ENCODE measurements around the gene NAP1L4. TPM values are rescaled to one million over a fixed set of nuclear protein-coding genes. Genes with fewer than 3 reads are reported as not detected.
"Not testable (repeated sequence)": the region's sequence is repeated elsewhere in the genome, so short reads cannot be mapped to it uniquely, and the experiment has no call there.

The NAP1L4 gene
- total RNA-seq, 2 experiments from 2014 or later, result 235 to 251 TPM

DNA sequence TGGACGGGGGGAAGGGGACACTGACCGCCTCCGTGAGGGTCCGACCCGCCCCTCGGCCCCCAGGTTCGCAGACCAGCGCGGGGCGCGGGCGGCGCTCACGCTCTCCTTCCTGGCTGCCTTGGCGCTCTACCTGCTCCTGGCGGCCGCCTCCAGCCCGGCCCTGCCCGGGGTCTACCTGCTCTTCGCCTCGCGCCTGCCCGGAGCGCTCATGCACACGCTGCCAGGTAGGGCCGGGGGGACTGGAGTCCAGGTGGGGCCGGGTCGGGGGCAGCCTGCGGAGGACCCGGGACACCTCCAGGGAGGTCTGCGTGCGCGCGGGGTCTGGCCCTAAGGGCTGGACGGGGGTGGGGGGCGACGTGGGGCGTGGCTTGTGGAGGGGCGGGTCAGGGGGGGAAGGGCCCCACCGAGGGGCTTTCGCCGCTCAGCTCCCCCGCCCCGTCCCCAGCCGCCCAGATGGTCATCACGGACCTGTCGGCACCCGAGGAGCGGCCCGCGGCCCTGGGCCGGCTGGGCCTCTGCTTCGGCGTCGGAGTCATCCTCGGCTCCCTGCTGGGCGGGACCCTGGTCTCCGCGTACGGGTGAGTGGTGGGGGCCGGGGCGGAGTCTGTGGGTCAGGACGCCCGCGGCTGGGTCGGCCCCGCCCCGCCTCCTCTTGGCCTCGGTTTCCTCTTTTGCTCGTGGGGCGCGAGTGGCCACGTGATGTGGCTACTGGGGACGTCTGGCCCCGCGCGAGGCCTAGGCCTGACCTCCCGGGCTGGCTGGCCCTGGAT lies 82.8 kb downstream of the NAP1L4 start:
- ChIA-PET POLR2A (interaction anchor here (0.5 kb wide), 1 partner anchor 12 kb away, joined by 6 read pairs; no protein-coding TSS in a partner anchor), CTCF (interaction anchor here (0.6 kb wide), 1 partner anchor 186 kb away, joined by 3 read pairs; no protein-coding TSS in a partner anchor)

DNA sequence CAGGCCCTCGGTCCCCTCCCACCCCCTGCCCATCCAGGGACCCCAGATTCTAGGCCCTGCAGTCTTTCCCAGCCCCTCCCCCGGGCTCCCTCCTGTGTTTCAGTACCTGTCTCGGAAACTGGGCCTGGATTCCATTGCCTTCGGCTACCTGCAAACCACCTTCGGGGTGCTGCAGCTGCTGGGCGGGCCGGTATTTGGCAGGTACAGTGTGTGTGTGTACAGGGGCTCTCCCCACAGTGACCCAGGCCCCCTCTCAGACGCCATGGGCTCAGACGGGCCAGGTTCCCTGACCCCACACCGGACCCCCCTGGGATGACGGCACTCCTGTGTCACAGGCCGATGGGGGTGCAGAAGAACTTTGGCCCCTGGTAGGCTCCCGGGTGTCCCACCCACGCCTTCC lies 84.0 kb downstream of the NAP1L4 start:
- ChIA-PET POLR2A (no interaction called here), CTCF (no interaction called here)

DNA sequence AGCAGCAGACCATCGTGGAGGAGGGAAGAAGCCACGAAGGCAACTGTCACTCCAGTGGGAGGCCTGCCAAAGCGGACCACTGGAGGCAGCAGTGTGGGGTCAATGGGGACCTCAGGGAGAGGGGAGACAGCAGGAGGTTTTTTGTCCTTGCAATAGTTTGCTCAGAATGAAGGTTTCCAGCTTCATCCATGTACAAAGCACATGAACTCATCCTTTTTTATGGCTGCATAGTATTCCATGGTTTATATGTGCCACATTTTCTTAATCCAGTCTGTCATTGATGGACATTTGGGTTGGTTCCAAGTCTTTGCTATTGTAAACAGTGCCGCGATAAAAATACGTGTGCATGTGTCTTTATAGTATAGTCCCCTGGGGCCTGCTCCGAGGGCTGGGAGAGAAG lies 86.8 kb downstream of the NAP1L4 start:
- CTCF ChIA-PET, result not testable (repeated sequence)

DNA sequence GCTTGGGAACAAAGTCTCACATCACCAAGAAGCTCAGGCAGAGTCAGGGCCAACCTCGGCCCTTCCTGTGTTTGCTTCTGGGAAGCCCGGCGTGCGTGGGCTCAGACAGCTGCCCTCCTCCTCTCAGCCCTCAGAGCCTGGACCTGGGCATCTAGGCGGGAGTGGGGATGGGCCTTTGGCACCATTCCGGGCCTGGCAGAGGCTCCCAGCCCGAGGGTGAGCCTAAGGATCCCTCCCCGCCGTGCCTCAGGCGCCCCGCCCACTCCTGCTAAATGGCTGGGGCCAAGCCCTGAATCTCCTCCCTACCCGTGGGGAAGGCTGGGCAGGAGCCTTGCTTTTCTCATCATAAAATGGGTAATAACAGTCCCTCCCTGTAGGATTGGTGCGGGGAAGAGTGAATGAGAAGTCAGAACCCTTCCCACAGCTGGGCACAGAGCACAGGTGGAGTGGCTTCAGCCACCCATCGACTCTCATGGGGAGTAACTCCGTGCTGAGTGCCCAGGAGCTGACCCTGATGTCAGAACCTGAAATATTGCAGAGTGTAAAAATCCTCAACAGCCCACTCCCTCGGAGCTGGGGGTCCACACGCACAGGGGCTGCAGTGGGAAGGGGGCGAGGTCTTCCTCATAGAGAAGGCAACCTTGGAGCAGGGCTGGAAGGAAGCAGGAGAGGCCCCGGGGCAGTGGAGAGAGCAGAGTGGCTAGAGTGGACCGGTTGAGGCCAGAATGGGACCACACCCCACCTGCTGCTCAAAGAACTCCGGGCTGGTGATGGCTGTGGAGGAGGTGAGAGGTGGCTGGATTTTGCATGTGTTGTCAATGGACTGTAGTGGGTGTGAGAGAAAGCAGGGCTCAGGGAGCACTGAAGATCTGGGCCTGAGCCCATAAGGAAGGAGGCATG lies 87.7 kb downstream of the NAP1L4 start:
- CTCF ChIA-PET, result interaction anchor here (0.5 to 3.2 kb wide), 5 partner anchors 12 to 71 kb away, joined by 3 to 10 read pairs (median 3); no protein-coding TSS in a partner anchor
- POLR2A ChIA-PET, result no interaction called here

More for the DNA sequence above, 86.8 kb downstream of the NAP1L4 start:
- POLR2A ChIA-PET, result not testable (repeated sequence)

DNA sequence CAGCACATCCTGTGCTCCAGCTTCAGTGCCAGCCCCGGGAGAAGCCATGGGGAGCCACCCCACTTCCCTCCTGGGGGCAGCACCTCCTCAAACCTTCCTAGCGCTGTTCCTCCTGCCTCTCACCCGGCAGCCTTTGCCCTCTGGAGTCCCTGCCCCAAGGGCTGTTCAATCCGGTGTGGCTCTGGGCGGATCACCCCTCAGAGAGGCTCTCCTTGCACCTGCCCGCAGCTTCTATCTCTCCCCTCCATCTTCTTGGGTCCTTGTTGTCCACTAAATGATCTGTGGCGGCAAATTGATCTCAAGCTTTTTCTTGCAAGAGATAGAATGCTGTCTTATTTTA lies 88.5 kb downstream of the NAP1L4 start:
- CTCF ChIA-PET, result interaction anchor here (0.5 to 3.2 kb wide), 6 partner anchors 12 to 370 kb away, joined by 3 to 10 read pairs (median 4); no protein-coding TSS in a partner anchor
- POLR2A ChIA-PET, result interaction anchor here (1.7 to 2.4 kb wide), 2 partner anchors 12 to 26 kb away, joined by 8 to 14 read pairs; partner anchors contain the start of gene PHLDA2

DNA sequence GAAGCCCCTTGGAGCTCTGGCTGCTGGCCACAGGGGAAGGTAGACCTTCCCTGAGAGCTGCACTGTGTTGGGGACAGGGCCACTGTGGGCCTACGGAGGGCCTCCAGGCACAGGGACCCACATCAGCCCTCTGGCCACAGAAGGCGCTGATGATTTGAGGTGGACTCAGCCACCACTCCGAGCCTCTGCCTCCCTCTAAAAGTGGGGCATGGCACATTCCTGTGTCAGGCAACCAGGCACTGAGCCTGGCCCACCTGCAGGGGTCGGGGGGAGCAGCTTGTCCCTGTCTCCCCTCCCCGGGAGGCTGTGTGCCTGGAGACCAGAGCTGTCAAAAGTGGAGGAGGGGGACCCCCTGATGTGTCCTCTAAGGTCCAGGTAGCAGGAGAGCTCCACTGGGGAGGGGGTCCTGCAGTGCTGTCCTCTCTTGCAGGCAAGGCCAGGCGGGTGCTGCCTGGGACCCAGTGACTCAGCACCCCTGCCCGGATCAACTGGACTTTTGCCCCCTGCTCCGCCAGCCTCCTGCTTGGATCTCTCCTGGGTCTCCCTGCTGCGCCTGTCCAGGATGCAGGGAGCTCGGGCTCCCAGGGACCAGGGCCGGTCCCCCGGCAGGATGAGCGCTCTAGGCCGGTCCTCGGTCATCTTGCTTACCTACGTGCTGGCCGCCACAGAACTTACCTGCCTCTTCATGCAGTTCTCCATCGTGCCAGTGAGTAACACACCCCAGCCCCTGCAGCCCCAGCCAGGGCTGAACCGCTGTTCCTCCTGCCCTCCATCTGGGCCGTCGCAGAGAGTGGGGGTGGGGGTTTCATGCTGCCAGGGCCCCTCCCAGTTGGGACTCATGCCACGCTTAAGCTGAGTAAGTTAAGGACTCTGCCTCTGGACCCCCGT lies 89.1 kb downstream of the NAP1L4 start:
- POLR2A ChIA-PET, result interaction anchor here (1.7 to 2.4 kb wide), 2 partner anchors 11 to 26 kb away, joined by 8 to 14 read pairs; partner anchors contain the start of gene PHLDA2
- CTCF ChIA-PET, result interaction anchor here (0.8 to 3.2 kb wide), 5 partner anchors 11 to 370 kb away, joined by 3 to 10 read pairs (median 6); no protein-coding TSS in a partner anchor

DNA sequence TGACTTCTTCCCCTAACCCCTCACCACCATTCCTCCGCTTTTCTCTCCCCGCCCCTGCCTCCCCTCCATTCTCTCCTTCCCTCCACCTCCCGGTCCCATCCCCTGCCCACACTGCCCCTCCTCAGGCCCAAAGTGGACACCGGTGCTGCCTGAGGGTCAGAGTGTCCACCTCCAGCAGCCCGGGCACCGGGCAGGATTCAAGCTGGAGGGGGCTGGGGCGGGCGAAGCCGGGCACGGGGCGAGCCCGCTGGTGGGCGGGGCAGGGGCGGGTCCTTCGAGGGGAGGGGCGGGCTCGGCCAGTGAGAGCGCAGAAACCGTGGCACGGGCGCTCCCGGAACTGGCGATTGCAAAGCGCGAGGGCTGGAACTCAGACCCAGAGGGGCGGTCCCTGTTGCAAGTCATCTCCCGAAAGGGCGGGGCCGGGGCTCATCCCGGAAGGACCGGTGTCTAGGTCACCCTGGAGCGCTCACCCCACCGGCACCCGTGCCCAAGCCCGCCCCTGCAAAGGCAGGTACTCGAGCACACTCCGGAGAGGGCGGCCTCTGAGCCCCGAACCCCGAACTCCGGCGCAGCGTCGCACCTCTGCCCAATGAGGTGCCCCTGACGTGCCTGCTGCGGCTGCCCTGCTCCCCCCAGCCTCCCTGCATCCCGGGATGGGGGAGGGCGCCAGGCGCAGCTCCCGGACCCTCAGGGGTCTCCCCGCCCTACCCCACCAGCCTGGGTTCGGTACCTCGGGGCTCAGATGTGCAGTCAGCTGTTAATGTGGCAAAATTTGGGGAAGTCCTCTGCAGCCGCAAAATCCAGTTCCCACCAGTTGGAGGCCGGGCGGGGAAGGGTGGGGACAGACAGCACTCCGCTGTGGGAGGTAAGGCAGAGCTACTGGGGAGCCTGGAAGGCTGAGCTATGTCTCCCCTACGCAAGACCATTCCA lies 90.0 kb downstream of the NAP1L4 start:
- ChIA-PET POLR2A (interaction anchor here (0.6 to 2.4 kb wide), 4 partner anchors 10 to 482 kb away, joined by 3 to 14 read pairs (median 8); partner anchors contain the start of gene PHLDA2), CTCF (interaction anchor here (0.7 to 3.2 kb wide), 4 partner anchors 10 to 483 kb away, joined by 3 to 10 read pairs (median 6); no protein-coding TSS in a partner anchor)

DNA sequence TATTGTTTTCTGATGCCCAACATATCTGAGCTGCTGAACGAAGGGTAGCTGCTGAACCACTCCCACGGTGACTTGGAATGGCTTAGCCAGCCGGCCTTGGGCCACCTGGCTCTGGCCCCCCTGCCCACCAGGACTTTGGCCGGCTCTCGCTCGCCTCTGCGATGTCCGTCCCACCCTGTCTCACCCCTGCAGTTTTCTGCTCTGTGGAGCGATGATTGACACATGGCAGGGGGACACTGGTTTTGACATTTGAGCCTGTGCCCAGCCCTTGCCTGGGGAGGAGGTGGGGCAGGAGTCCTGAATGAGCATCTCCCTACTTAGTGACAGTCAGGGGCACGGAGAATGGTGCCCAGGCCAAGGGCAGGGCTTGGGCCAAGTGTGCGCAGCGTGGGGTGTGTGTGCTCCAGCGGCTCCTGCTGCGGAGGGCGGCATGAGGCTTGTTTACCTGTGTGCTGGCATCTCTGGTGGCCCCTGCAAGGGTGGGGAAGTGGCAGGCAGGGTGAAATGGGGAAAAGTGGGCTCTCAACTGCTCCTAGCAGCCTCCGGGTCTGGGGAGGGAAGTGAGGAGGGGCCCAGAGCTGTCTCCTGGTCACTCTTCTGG lies 90.8 kb downstream of the NAP1L4 start:
- POLR2A ChIA-PET, result interaction anchor here (0.6 to 2.4 kb wide), 2 partner anchors 9 to 469 kb away, joined by 3 to 14 read pairs; no protein-coding TSS in a partner anchor
- CTCF ChIA-PET, result interaction anchor here (0.7 kb wide), 1 partner anchor 460 kb away, joined by 3 read pairs; no protein-coding TSS in a partner anchor

DNA sequence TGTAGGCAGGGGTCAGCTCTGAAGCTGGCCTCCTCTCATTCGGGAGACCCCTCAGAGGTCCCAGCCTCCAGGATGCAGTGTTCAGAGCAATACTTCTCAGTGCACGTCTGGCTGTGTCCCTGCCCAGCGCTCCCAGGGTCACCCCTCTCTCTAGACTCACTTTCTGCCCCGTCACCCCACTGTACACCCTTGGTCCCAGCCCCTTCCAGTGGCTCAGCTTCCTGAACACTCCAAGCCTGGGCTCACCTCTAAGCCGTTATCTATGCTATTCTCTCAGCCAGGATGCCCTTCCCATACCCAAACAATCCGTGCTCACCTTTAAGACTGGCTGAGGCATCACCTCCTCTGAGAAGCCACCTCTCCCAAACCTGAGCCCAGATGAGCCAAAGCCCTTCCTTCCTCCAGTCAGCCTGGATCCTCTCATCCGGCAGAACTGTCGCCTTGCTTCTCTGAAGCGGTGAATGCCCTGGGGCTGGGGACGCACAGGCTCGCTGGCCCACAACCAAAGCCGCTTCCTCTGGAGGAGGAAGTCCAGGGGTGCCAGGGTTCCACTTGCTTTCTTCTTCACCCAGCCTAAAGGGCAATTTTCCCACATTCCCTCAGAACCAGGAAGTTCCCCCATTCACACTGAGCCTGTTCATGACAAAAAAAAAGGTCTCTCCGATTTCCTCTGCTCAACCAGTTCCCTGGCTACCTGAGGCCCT lies 92.9 kb downstream of the NAP1L4 start:
- POLR2A ChIA-PET, result interaction anchor here (1.2 kb wide), 1 partner anchor 30 kb away, joined by 3 read pairs; the partner anchor contains the start of gene PHLDA2
- CTCF ChIA-PET, result interaction anchor here (1.7 to 1.8 kb wide), 2 partner anchors 31 to 192 kb away, joined by 4 read pairs; no protein-coding TSS in a partner anchor

DNA sequence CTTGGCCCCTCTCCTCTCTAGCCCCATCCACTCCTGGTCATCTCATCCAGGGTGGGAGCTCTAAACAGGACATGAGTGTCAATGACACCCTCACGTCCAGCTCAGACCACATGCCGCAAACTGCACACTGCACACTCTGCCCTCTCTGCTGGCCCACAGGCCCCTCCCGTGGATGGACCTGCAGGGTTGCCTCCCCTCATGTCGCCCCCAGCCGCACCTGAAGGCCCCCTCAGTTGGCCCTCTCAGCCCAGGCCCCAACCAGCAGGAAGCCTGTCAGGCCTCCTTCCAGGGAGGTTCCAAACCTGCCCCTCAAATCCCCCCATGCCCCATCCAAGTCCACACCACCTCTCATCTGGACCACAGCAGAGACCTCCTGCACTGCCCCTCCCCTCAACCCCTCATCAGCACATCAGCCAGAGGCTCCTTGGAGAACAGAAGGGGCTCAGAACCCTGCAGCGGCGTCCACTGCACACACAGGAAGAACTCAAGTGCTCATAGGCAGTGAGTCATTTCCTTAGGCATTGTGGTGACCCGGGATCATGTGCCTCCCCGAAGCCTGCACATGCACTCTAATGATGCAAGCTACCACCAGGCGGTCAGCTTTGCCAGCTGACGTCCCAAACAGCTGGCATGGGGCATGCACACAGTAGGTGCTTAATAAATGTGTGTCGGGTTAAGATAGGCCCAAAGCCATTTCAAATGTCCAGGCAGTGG lies 93.6 kb downstream of the NAP1L4 start:
- POLR2A ChIA-PET, result interaction anchor here (1.2 kb wide), 1 partner anchor 31 kb away, joined by 3 read pairs; the partner anchor contains the start of gene PHLDA2
- CTCF ChIA-PET, result interaction anchor here (0.6 to 1.8 kb wide), 4 partner anchors 11 to 365 kb away, joined by 3 to 4 read pairs (median 4); no protein-coding TSS in a partner anchor

DNA sequence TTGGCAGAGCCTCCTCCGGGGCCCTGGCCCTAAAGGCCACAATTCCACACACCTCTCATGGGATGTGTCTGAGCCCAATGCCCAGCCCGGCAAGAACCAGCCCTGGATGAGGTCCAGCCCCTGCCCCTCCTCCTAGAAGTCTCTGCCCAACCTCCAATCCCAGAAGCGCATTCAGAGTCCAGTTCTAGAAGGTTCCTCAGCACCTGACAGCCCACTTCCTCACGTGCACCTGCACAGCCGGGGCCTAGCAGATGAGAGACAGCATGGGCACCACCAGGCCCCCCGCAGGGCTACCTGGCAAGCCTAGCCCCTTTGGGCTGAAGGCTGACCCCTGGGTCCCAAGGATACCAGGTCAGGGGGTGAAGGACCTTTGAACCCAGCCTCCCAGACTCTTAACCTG lies 95.1 kb downstream of the NAP1L4 start:
- ChIA-PET POLR2A (no interaction called here), CTCF (no interaction called here)

DNA sequence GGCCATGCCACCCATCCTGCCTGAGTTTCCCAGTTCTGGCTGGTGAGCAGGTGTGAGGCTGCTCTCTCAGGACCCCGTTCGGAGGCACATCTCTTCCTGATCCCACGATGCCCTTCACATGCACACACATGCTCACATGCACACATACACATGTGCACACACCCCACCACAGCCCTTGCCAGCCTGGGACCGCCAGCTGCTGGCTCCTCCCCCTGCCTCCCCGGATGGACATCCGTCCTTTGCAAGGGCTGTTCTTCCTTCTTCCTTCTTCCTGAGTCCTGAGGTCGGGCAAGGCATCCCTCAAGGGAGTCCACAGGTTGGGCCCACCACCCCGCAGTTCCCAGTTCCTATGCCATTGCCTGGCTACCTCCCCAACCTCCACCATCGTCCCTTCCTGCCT lies 96.1 kb downstream of the NAP1L4 start:
- ChIA-PET POLR2A (no interaction called here), CTCF (interaction anchor here (1.2 to 12.1 kb wide), 3 partner anchors 11 to 362 kb away, joined by 4 to 268 read pairs (median 5); partner anchors contain the start of gene PHLDA2)
